Stimulated activated CD4-positive, alpha-beta T cell treated with anti-CD3 and anti-CD28 coated beads, Interleukin-12 subunit alpha, Interleukin-12 subunit beta, amount 100 ng/mL, for 24 hours (primary cell): ENCODE measurements around the gene DVL3.

Experiments
- DNase-seq, 2 experiments: peaks; one replicate each; pipeline ENCODE4 v3.0.0-alpha.2; 2020; ENCODE audit warnings: low read depth in 2 of 2

DVL3 gene

GRCh38 chr3:184211297-184211696, 56.1 kb downstream of the DVL3 start:
- DNase-seq = no peak

GRCh38 chr3:184211718-184212117, 56.5 kb downstream of the DVL3 start:
- DNase-seq = no peak

GRCh38 chr3:184218814-184219213, 63.6 kb downstream of the DVL3 start:
- DNase-seq = no peak

- DNase-seq = no peak
Measured at GRCh38 chr3:184222521-184222920, 67.3 kb downstream of the DVL3 start.
